GM21737 (cell line): ENCODE measurements around the gene SRSF12.
"Not testable (repeated sequence)": the region's sequence is repeated elsewhere in the genome, so short reads cannot be mapped to it uniquely, and the experiment has no call there.

Experiments used
- ATAC-seq: cut with Tn5 transposase; IDR thresholded peaks from one replicate; pipeline ENCODE4 v1.9.1; 2021; ENCODE audit warnings: mild to moderate bottlenecking, moderate library complexity; ENCODE audit not compliant: unreplicated experiment

Gene SRSF12

DNA sequence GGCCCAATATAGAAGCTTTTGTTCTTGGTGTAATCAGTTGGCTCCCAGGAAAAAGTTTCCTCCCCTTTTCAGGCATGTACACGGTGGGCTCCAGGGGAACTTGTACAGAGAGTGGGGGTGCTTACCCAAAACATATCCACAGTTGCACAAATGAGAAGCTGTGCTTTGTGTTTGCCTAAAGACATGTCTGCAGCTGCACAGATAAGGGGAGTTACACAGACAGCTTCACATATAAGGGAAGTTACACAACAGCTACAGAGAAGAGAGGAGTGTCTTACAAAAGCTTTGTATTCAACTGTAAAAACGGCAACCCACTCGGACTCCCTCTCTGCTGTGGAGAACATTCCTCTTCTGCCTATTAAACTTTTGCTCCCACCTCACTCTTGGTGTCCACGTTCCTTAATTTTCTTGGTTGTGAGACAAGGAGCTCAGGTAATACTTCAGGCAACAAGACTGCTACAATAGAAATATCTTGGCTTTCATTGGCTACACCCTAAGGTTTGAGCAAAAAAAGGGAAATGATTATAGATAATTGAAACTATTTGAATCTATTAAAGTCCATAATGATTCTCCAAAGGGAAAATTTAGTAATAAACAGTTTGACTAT lies 44.8 kb downstream of the SRSF12 start:
- ATAC-seq: no peak

DNA sequence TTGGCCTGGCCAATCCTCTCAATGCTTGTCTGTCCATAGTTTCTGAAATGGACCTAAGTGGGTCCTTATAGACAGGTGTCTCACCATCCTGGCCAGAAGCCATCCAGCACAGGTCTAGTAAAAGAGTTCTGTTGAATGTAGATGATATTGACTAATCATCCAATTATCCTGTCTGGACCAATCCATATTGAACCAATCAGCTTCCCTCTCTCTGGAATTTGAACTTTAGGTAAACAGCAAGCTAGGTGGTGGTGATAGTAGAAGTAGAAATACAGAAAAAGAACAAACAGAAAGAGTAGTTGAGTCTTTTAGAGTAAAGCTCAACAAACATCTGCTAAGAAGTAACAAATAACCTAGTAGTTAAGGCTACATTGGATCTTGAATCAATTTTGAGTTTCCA lies 46.8 kb downstream of the SRSF12 start:
- no peak for ATAC-seq

DNA sequence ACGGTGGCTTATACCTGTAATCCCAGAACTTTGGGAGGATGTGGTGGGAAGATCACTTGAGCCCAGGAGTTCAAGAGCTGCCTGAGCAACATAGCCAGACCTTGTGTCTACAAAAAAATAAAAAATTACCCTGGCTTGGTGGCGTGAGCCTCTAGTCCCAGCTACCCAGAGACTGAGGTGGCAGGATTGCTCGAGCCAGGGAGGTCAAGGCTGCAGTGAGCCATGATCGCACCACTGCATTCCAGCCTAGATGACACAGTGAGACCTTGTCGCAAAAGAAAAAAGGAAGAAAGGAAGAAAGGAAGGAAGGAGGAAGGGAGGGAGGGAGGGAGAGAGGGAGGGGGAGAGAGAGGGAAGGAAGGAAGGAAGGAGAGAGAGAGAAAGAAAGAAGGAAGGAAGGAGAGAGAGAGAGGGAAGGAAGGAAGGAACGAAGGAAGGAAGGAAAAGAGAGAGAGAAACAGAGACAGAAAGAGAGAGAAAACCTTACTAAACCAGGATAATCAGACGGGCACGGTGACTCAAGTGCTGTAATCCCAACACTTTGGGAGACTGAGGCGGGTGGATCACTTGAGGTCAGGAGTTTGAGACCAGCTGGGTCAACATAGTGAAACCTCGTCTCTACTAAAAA lies 48.2 kb downstream of the SRSF12 start:
- no peak for ATAC-seq

DNA sequence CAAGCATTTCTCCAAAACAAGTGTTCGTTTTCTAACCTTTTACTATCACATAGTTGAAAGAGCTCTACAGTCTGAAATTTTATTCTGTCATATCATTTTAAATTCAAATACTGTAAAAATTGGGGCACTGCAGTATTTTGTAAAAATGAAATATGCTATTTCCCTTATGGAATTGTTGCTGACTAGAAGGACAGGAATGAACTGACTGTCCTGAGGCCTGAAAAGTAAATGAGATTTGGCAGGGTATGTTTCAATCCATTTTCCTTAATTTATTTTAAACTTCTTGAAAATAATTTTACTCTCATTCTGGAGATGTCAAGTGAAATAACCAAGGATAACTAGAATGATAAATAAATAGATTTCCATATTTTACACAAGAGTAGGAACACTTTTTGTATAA lies 49.2 kb downstream of the SRSF12 start:
- no peak for ATAC-seq

DNA sequence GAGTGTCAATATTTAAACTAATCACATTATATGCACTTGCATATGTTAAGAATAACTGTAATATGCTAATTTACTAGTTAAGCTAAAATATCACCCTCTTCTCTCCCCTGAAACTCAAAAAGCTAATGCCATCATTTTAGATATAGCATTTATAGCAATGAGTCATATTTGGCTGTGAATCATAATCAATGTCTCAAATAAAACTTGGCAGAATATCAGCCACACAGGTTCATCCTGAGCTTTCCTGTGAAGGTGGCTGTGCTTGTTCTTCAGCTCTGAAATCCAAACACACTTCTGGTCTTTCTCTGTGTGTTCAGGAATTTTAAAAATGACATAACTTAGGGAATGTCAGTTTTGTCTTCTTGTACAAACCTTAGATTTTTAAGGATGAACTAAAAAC lies 50.1 kb downstream of the SRSF12 start:
- no peak for ATAC-seq

DNA sequence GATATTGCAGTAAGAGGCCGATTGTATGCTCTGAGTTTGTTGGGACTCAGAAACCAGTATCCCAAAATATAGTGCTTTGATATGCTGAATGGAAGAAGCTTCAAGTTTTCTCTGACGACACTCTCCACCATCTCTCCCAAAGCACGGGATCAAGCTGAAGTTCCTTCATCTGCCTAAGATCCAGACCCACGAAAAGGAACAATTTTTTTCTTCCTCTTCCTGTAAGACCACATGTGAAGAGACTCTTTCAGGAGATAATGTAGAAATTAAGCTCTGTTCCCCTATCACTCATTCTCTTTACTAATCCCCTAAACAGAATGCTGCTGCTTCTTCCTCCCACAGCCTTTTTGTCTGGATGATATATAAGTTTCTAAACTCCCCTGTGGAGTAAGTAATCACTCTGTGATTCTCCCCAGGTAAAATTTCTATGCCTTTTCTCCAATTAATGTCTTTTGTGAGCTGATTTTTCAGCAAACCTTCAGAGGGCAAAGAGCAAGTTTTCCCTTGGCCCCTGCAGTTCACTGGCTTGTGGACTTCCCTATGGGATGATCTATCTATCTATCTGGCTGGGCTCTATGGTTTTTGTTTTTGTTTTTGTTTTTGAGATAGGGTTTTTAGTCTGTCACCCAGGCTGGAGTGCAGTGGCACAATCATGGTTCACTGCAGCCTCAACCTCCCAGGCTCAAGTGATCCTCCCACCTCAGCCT lies 50.8 kb downstream of the SRSF12 start:
- no peak for ATAC-seq

DNA sequence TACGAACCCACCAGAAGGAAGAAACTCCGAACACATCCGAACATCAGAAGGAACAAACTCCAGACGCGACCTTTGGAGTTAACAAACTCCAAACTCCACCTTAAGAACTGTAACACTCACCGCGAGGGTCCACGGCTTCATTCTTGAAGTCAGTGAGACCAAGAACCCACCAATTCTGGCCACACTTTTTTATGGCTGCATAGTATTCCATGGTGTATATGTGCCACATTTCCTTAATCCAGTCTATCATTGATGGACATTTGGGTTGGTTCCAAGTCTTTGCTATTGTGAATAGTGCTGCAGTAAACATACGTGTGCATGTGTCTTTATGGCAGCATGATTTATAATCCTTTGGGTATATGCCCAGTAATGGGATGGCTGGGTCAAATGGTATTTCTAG lies 51.8 kb downstream of the SRSF12 start:
- not testable (repeated sequence) for ATAC-seq

DNA sequence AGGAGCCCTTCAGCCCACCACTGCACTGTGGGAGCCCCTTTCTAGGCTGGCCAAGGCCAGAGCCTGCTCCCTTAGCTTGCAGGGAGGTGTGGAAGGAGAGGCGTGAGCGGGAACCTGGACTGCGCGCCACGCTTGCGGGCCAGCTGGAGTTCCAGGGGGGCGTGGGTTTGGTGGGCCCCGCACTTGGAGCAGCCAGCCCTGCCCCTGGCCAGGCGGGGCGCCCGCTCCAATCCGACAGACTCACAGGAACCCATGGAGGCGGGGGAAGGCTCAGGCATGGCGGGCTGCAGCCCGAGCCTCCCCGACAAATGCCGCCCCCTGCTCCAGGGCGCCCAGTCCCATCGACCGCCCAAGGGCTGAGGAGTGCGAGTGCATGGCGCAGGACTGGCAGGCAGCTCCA lies 52.9 kb downstream of the SRSF12 start:
- not testable (repeated sequence) for ATAC-seq

DNA sequence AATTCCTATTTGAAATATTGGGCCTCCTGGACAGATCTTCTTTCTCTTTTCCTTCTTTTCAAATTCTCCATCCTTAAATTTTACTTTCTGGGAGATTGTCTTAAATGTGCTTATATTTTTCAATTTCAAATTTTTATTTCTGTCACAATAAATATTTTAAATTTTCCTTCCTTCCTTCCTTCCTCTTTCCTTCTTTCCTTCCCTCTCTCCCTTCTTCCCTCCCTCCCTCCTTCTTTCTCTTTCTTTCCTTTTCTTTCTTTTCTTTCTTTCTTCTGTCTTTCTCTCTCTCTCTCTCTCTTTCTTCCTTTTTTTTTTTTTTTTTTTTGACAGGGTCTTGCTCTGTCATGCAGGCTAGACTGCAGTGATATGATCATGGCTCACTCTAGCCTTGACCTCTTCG lies 54.0 kb downstream of the SRSF12 start:
- ATAC-seq: no peak

DNA sequence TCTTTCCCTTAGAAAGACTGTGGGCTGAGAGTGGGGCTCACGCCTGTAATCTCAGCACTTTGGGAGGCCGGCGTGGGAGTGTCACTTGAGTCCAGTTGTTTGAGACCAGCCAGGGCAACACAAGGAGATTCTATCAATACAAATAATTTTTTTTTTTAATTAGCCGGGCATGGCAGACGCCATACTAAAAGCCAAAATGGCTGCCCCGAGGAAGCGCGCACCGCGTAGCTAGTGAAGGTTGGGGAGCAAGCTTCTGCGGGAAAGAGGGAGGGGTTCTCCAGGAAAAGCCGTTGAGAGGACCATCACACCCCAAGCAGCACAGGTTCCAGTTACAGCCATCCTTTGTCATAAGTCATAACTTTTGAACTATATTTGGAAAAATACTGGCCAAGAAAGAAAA lies 58.6 kb downstream of the SRSF12 start:
- no peak for ATAC-seq

DNA sequence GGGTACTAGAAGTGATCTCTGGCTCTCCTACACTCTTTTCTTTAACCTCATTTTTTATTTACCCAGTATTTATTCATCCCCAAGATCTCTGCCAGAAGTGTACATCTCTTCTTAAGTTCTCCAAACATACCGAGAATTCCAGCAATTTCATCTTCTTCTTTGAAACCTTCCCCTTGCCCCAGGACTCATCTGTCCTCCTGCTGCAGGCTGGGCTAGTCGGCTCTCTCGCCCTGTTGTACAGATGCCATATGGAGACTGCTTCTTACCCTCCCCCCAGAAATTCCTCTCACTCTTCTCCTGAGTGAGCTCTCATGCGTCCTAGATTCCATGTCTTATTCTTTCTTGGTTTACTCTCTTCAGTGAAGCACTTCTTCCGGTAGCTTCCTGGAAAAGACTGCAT lies 59.2 kb downstream of the SRSF12 start:
- ATAC-seq: no peak

DNA sequence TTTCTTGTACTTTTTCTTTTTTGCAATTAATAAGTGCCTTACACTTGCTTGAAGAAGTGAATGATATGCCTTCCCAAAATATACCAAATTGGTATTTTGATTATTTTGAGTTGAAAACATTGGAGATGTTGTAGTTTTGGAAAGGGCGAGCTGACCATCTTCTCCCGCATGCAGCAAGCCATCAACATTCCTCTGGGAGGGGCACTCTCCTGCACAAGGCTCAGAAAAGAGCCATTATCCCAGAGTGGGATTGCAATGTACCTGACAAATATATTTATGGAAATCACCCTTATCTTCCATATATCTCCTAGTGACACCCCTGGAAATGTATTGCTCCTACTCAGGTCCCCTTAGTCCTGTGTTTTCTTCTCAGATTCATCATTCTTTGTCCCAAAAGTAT lies 60.1 kb downstream of the SRSF12 start:
- no peak for ATAC-seq

DNA sequence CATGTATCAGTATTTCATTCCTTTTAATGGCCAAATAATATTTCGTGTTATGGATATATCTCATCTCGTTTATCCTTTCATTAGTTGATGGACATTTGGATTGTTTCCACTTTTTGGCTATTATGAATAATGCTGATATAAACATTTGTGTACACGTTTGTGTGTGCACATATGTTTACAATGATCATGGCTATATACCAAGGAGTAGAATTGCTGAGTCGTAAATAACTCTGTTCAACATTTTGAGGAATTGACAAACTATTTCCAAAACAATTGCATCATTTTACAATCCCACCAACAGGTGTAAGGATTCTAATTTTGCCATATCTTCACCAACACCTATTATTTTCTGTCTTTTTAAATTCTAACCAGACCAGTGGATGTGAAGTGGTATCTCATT lies 63.7 kb downstream of the SRSF12 start:
- no peak for ATAC-seq

DNA sequence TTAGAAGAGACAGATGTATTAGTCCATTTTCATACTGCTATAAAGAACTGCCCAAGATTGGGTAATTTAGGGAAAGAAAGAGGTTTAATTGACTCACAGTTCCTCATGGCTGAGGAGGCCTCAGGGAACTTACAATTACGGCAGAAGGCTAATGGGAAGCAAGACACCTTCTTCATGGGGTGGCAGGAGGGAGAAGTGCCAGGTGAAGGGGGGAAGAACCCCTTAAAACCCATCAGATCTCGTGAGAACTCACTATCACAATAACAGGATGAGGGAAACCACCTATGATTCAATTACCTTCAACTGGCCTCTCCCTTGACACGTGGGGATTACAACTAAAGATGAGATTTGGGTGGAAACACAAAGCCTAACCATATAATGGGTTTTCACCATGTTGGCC lies 66.2 kb downstream of the SRSF12 start:
- ATAC-seq: no peak

DNA sequence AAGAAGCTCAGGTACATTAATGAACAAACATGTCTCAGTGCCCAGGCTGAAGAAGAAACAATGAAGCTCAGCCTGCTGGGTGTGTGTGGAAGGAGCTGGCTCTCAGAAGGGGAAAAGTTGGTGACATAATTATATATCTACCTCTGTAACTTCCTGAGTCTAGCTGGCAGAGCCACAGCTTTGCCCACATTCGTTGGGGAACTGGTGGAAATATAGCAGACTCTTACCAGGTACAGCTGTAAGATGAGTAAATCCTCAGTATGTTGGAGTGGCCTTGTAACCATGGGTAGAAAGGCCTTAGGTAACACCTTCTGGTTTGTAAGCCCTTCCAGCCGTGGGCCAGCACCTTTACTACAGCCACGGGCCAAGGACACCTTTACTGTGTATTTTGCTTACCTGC lies 67.2 kb downstream of the SRSF12 start:
- ATAC-seq: no peak

DNA sequence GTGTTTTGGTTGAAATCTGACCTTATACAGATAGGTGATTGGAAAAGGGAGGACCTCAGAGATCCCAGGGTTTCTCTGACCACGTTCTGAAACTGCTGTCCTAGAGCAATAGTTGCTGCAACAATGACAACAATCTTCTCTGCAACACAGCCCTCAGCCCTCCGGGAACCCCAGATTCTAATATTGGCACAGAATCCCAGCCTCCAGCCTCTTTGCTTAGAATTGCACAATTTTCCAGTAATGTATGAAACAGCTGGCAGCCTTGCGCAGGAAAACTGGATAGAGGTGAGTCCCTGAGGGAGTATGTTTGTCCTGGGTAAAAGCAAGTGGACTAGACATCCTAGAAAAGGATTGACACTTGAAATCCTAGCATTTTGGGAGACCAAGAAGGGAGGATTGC lies 67.7 kb downstream of the SRSF12 start:
- no peak for ATAC-seq

DNA sequence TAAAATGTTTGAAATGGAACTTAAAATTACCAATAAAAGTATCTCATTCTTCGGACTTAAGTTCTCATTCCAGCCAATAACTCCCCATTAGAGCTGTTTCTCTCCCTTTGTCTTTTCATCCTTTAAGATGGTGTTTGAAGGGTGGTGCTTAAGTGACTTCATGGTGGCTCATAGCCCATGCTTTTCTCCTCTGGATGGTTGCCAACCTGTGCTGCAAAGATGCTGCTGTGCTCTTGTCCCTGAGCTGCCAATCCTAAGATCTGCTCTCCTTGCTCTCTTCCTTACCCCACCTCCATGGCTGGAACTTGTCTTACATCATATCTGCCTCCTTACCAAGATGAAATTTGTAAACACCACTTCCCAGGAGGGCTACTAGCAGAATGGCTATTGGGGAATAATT lies 68.9 kb downstream of the SRSF12 start:
- no peak for ATAC-seq

DNA sequence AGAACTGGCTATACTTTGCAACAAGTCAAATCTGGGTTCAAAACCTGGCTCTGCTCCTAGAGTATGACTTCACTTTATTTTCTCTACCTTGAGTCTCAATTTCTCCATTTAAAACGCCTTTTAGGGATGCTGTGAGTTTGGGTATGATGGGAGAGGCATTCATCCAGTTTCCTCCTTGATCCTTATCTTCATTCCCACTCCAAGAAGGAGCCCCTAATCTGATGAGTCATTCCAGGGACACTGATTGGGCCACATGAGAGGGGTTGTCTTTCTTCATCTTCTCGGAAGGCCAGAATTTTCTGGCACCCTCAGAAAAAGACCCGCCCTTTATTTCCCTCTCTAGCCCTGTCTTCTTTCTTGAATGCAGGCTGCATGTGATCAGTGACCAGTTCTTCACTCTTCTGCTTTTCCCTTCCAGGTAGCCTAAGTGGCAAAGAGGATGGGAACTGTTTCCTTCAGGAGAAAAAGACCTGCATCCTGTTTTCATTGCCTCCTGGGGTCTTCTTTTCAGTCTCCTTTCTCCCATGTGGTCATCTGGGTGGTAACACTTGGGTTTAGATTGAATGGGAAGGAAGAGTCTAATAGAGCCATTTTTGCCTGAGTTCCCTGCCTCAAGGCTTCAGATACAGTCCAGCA lies 69.5 kb downstream of the SRSF12 start:
- ATAC-seq: no peak

DNA sequence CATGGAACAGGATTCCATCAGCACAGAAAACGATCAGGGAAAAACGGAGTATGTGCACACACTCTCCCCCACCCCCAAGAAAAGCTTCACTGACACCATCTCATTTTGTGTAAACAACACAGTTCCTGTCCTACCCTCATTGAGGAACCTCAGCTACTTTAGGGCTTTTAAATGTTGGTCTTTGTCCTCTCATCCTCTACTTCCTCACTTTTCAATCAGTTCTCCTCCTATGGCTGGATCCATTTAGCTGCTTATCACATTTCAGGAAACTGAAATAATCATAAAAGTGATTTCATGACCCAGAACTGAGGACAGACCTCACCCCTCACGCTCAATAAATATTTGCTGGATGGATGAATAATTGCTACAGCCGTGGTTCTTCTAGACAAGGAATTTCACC lies 70.4 kb downstream of the SRSF12 start:
- ATAC-seq: no peak
